HepG2 (cell line): Measurements from ENCODE around the gene TRMT1L. TPM values are rescaled to one million over a fixed set of nuclear protein-coding genes. Genes with fewer than 3 reads are reported as not detected.

ENCODE experiments used
- ATAC-seq: fragments of 200-7000 bp; cut with Tn5 transposase; 3 replicates; pipeline ENCODE4 v1.9.1; 2020; ENCODE audit warnings: mild to moderate bottlenecking, moderate library complexity
- BruUV-seq: library from RNA; stranded (reverse); fragments of 400-500 nt; replicated peaks from 2 replicates; lab custom pipeline; 2021; lab: Mats Ljungman, UMichigan
- CTCF ChIA-PET: fragments of 300-600 bp; formaldehyde crosslinking; extraction: SDS; loops from one replicate; lab custom pipeline; 2021; ENCODE audit warnings: low total read pairs, inconsistent platforms, low intra/inter-chr PET ratio; lab: Yijun Ruan, JAX
- POLR2A ChIA-PET: fragments of 350-600 bp; sonication (Branson Sonifier 250); formaldehyde crosslinking; loops from one replicate; lab custom pipeline; 2020; ENCODE audit warnings: antibody characterized with exemption, inconsistent platforms; lab: Yijun Ruan, JAX
- DNase-seq: peaks from one replicate; pipeline ENCODE4 v3.0.0-alpha.2; 2015; ENCODE audit warnings: low spot score
- FAIRE-seq: peaks from 3 replicates; lab custom pipeline; 2011; peaks lifted over from hg19 to GRCh38; lab: Jason Lieb, UNC
- H2AFZ ChIP-seq: one replicate; pipeline ENCODE4 v1.6.1; 2011; ENCODE audit warnings: low read length, inconsistent platforms
- H3K27ac ChIP-seq: fragments of 300-600 bp; 3 replicates; pipeline ENCODE4 v1.8.0; 2011; ENCODE audit warnings: mixed run types, mild to moderate bottlenecking, mixed read lengths, low read length, inconsistent platforms; ENCODE audit not compliant: insufficient read depth; ENCODE audit errors: extremely low read length
- H3K27me3 ChIP-seq, 2 experiments: fragments of 200-600 bp in 1 of 2; 2 replicates in 1 of 2; 3 replicates in 1 of 2; pipeline versions ENCODE4 v1.6.0 to v1.8.0; 2011; ENCODE audit warnings: low read length in 2 of 2, mild to moderate bottlenecking in 2 of 2, moderate library complexity in 2 of 2, inconsistent platforms in 1 of 2; ENCODE audit not compliant: insufficient read depth in 2 of 2, control insufficient read depth in 1 of 2
- H3K36me3 ChIP-seq, 2 experiments: fragments of 200-600 bp in 1 of 2; replicated peaks in 1 of 2; 2 replicates in 1 of 2; 3 replicates in 1 of 2; pipeline versions ENCODE4 v1.5.1 to v1.8.0; 2011; ENCODE audit warnings: low read length in 2 of 2, inconsistent platforms in 1 of 2; ENCODE audit not compliant: insufficient read depth in 2 of 2, control insufficient read depth in 1 of 2
- H3K4me1 ChIP-seq: 2 replicates; pipeline ENCODE4 v1.5.1; 2012; ENCODE audit warnings: low read length, inconsistent platforms; ENCODE audit not compliant: insufficient read depth
- H3K4me2 ChIP-seq: 2 replicates; pipeline ENCODE4 v1.6.0; 2011; ENCODE audit warnings: low read depth, low read length, inconsistent platforms
- H3K4me3 ChIP-seq, 3 experiments: fragments of 200-600 bp in 1 of 3; sonication (generic), shearing (Covaris generic) in 1 of 3; replicated peaks in 1 of 3; 2 replicates each; pipeline ENCODE4 v1.5.1; 2011 to 2016; ENCODE audit warnings: low read length in 3 of 3, inconsistent platforms in 2 of 3, low read depth in 2 of 3, mild to moderate bottlenecking in 2 of 3, control low read depth in 1 of 3, mixed read lengths in 1 of 3; ENCODE audit not compliant: insufficient read depth in 1 of 3
- H3K79me2 ChIP-seq: one replicate; pipeline ENCODE4 v1.6.1; 2011; ENCODE audit warnings: low read length, inconsistent platforms; ENCODE audit not compliant: insufficient read depth
- H3K9ac ChIP-seq: 2 replicates; pipeline ENCODE4 v1.6.0; 2011; ENCODE audit warnings: mild to moderate bottlenecking, low read depth, low read length, inconsistent platforms; ENCODE audit not compliant: insufficient read depth
- H3K9me3 ChIP-seq: 2 replicates; pipeline ENCODE4 v1.5.1; 2012; ENCODE audit warnings: mild to moderate bottlenecking, low read length
- H4K20me1 ChIP-seq: 2 replicates; pipeline ENCODE4 v1.6.0; 2011; ENCODE audit warnings: inconsistent platforms, mild to moderate bottlenecking, low read length, moderate library complexity; ENCODE audit not compliant: insufficient read depth
- CCAR2 ChIP-seq: fragments of 200-400 bp; formaldehyde crosslinking; optimal IDR thresholded peaks from 2 replicates; pipeline ENCODE3; 2018; ENCODE audit warnings: low read depth, mild to moderate bottlenecking, low read length, moderate library complexity
- CERS6 ChIP-seq: sonication (generic); formaldehyde crosslinking; IDR thresholded peaks from 2 replicates; pipeline ENCODE4 v1.5.0; 2020; ENCODE audit warnings: missing genetic modification reagents
- JARID2 ChIP-seq: sonication (generic); formaldehyde crosslinking; IDR thresholded peaks from 2 replicates; pipeline ENCODE4 v1.8.1; 2023; ENCODE audit warnings: missing genetic modification reagents, inconsistent platforms; ENCODE audit not compliant: insufficient replicate concordance
- NBN ChIP-seq: fragments of 450-650 bp; conservative IDR thresholded peaks from 2 replicates; pipeline ENCODE4 v1.6.1; 2017
- SOX6 ChIP-seq, 2 experiments: fragments of 450-650 bp in 1 of 2; sonication (generic) in 1 of 2; formaldehyde crosslinking in 1 of 2; IDR thresholded peaks; 2 replicates each; pipeline versions ENCODE4 v1.4.0 to v1.6.1; 2017 to 2020; ENCODE audit warnings: antibody characterized with exemption in 1 of 2, mild to moderate bottlenecking in 1 of 2, missing genetic modification reagents in 1 of 2
- STAT6 ChIP-seq: sonication (generic); formaldehyde crosslinking; IDR thresholded peaks from 2 replicates; pipeline ENCODE4 v1.4.0; 2020; ENCODE audit warnings: missing genetic modification reagents, mild to moderate bottlenecking, borderline replicate concordance
- ZFP36L2 ChIP-seq: sonication (generic); formaldehyde crosslinking; IDR thresholded peaks from 2 replicates; pipeline ENCODE4 v1.4.0; 2020; ENCODE audit warnings: missing genetic modification reagents
- ZNF138 ChIP-seq: sonication (generic); formaldehyde crosslinking; IDR thresholded peaks from 2 replicates; pipeline ENCODE4 v1.5.0; 2020; ENCODE audit warnings: mild to moderate bottlenecking, low read depth, missing genetic modification reagents
- ZNF264 ChIP-seq: sonication (generic); formaldehyde crosslinking; IDR thresholded peaks from 2 replicates; pipeline ENCODE4 v1.4.0; 2020; ENCODE audit warnings: missing genetic modification reagents
- ZNF281 ChIP-seq: sonication (generic); formaldehyde crosslinking; IDR thresholded peaks from 2 replicates; pipeline ENCODE4 v1.4.0; 2020; ENCODE audit warnings: missing genetic modification reagents, borderline replicate concordance
- ZNF549 ChIP-seq: sonication (generic); formaldehyde crosslinking; IDR thresholded peaks from 2 replicates; pipeline ENCODE4 v1.5.0; 2020; ENCODE audit warnings: missing genetic modification reagents
- ZNF660 ChIP-seq: sonication (generic); formaldehyde crosslinking; IDR thresholded peaks from 2 replicates; pipeline ENCODE4 v1.5.1; 2020; ENCODE audit warnings: mild to moderate bottlenecking, low read depth, missing genetic modification reagents, borderline replicate concordance
- ZNF766 ChIP-seq: sonication (generic); formaldehyde crosslinking; IDR thresholded peaks from 2 replicates; pipeline ENCODE4 v1.5.0; 2020; ENCODE audit warnings: missing genetic modification reagents, borderline replicate concordance
- ZNF891 ChIP-seq: sonication (generic); formaldehyde crosslinking; IDR thresholded peaks from 2 replicates; pipeline ENCODE4 v1.5.0; 2020; ENCODE audit warnings: mild to moderate bottlenecking, missing genetic modification reagents
- WGBS: methylation state at CpG from one replicate; pipeline ENCODE4 v1.1.6; 2017; ENCODE audit warnings: low lambda C conversion rate; 5-methylcytosine and 5-hydroxymethylcytosine counted together
- in situ Hi-C: cut with HindIII; loops from 2 replicates; pipeline ENCODE4 v1.10.0; 2017; ENCODE audit warnings: low pct_unique_long_range_greater_than_20kb; ENCODE audit not compliant: extremely low pct_ligation_motif_present
- intact Hi-C: fragments of 100-400 bp; cut with micrococcal nuclease; formaldehyde crosslinking; loops from one replicate; pipeline ENCODE4 v1.10.0; 2022; ENCODE audit not compliant: unreplicated experiment
- polyA plus RNA-seq, 8 experiments: library from polyadenylated mRNA; depleted of rRNA in 3 of 8; stranded (reverse) in 7 of 8; unstranded in 1 of 8; fragments of >200 nt; fragmentation: Illumina TruSeq in 4 of 8; extraction: Trizol in 4 of 8; gene quantifications; 2 replicates each; pipeline versions ENCODE4 v1.2.1 to v1.2.3, GENCODE V29; 2011 to 2016; ENCODE audit warnings: low read depth in 4 of 8, missing spikeins in 1 of 8, mixed read lengths in 1 of 8; ENCODE audit not compliant: insufficient read depth in 1 of 8
- total RNA-seq, 5 experiments: library from RNA; depleted of rRNA; stranded (reverse); fragments of >200 nt; fragmentation: Illumina TruSeq; extraction: Trizol; gene quantifications; 2 replicates each; pipeline ENCODE4 v1.2.3, GENCODE V29; 2016; ENCODE audit warnings: low read depth in 1 of 5

Gene TRMT1L
- total and polyA plus RNA-seq, 2 of the 13 experiments (the other 11 are each of a cell fraction or from before 2014, with no cell fraction given), result 17.9 to 19.2 TPM

- Histone ChIP-seq H3K4me2 (no peak overlapping the region), H3K9me3 (no peaks in the 10 kb centered on the region; the same call in 1 of the 2 replicates), H3K4me1 (no peaks in the 10 kb centered on the region), H3K79me2 (no peaks in the 10 kb centered on the region), H3K4me3 (no peak overlapping the region), H4K20me1 (no peaks in the 10 kb centered on the region), H3K36me3 (no peaks in the 10 kb centered on the region), H3K27ac (no peak overlapping the region), H3K27me3 (no peaks in the 10 kb centered on the region), H2AFZ (no peak overlapping the region), H3K9ac (no peak overlapping the region)
- DNase-seq, result no peak
- POLR2A ChIA-PET, result no interaction called here
- no peak for TF ChIP-seq ZNF660 (CRISPR knock-in tag)
- TF ChIP-seq SOX6 (IDR thresholded peaks at IDR 0.05), result no peak
- no peak for TF ChIP-seq SOX6 (CRISPR knock-in tag; IDR thresholded peaks at IDR 0.05)
- TF ChIP-seq ZNF891 (CRISPR knock-in tag), result no peak
- TF ChIP-seq ZNF138 (CRISPR knock-in tag), result no peak
- no peak for TF ChIP-seq STAT6
- TF ChIP-seq ZNF264, result no peak
- no peak for TF ChIP-seq ZFP36L2 (CRISPR knock-in tag)
- TF ChIP-seq NBN, result no peak
- no peak for TF ChIP-seq CCAR2
- TF ChIP-seq ZNF281 (CRISPR knock-in tag), result no peak
- no peak for TF ChIP-seq ZNF549 (CRISPR knock-in tag)
- TF ChIP-seq ZNF766 (CRISPR knock-in tag), result no peak
- no peak for TF ChIP-seq JARID2 (CRISPR knock-in tag)
- no peak for TF ChIP-seq CERS6
- in situ Hi-C loops, result no loop called here
- no peak for ATAC-seq
- no TSS peak for BruUV-seq
- FAIRE-seq, result no peak
- 83% methylated on average over 1 of the region's 1 CpG for WGBS
- CTCF ChIA-PET, result no interaction called here
- intact Hi-C loops, result no loop called here
Observed at GRCh38 chr1:185193756-185194155, 37.0 kb upstream of the TRMT1L start.
